HT-29 (cell line): ENCODE measurements around the gene EIF4E1B. TPM values are rescaled to one million over a fixed set of nuclear protein-coding genes. Genes with fewer than 3 reads are reported as not detected.
"Not testable (repeated sequence)": the region's sequence is repeated elsewhere in the genome, so short reads cannot be mapped to it uniquely, and the experiment has no call there.

Experiments
- DNase-seq: peaks from one replicate; pipeline ENCODE4 v3.0.0-alpha.2; 2015; ENCODE audit warnings: low spot score
- total RNA-seq: library from RNA; depleted of rRNA; stranded (reverse); fragments of >200 nt; shearing (Covaris generic); gene quantifications from 2 replicates; pipeline ENCODE4 v1.2.3, GENCODE V29; 2014; rRNA removed

The EIF4E1B gene, protein sequence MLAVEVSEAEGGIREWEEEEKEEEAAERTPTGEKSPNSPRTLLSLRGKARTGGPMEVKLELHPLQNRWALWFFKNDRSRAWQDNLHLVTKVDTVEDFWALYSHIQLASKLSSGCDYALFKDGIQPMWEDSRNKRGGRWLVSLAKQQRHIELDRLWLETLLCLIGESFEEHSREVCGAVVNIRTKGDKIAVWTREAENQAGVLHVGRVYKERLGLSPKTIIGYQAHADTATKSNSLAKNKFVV
- not detected in 2 replicates for total RNA-seq

DNA sequence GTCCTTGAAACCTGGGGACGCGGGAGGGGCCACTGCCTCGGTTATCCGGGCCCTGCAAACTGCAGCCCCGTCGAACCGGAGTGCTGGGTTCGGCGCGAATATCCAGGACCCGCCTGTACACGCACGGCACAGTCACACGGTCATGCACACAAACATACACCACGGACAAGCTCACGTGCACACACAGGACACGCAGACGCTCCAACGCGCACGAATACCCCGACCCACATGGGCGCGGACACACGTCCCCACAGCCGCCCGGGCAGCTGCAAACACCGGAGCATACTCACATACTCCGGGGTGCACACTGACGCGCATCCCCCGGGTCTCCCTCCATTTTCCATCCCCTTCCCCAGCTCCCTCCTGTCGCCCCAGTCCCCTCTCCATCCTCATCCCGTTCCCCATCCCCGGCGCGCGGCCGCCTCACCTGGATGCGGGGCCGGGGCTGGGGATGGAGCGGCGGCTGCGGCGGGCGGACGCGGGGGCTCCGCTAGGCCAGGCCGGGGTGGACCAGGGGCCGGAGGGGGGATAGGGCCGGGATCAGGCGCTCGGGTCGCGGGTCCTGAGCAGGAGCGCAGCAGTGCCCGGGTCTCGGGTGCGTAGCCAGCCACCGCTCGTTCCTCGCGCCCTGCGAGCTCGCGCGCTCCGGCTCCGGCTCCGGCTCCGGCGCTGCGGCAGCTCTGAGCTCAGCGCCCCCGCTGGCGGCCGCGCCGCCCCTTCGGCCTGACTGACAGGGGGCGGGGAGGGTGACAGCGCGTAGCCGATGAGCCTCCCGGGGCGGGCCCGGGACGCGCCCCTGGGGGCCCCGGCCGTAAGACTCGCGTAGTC lies at the start of gene EIF4E1B, which contains the start of gene SNCB:
Gene EIF4E1B (plus strand): TSS at position 823 of the 828 bp plus-strand sequence. CDS start 12,113 bp downstream, outside the sequence.
Gene SNCB (minus strand): TSS at position 682 of the 828 bp plus-strand sequence. CDS start 880 bp downstream, outside the sequence.
- DNase-seq: no peak

DNA sequence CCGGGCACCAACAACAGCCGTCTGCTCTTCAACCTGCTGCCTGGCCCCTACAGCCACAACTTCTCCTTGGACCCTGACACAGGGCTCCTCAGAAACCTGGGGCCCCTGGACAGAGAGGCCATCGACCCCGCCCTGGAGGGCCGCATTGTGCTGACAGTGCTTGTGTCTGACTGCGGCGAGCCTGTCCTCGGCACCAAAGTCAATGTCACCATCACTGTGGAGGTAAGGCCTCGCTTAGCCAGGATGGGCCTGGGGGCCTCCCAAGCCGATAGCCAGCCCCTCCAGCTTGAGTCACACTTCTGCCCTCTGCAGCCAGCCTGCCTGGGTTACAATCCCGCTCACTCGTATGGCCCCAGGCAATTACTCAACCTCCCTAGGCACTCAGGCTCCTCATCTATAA lies 49.1 kb upstream of the EIF4E1B start:
- no peak for DNase-seq

DNA sequence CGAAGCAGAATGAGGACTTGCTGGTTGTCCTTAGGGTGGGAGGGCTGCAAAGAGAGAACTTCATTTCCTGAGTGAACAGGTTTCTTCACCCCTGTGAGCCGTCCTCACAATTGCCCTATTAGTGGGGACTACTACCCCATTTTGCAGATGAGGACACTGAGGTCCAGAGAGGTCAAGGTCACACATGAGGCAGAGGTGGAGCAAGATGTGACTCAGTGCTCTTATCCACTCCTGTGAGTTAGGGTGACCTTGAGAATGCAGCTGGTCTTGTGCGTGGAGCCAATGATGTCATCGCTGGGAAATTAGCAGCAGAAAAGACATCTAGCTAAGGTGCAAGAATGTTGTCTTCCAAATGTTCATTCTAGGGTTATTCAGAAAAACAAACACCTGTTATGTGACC lies 47.4 kb upstream of the EIF4E1B start:
- DNase-seq: no peak

DNA sequence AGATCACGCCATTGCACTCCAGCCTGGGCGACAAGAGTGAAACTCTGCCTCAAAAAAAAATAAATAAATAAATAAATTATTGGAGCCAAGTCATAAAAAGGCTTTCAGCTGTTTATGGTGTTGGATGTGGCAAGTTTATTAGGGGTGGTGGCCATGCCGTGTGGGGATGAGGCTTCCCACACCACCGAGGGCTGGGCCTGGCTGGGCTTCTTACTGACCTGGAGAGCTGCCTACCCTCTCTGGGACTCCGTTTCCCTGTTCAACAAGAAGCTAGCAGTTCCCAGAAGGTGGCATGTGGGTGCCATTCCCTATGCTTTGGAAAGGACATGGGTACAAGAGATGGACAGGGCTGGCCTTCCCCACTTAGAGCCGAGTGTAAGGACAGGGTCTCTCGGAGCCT lies 43.1 kb upstream of the EIF4E1B start:
- no peak for DNase-seq

DNA sequence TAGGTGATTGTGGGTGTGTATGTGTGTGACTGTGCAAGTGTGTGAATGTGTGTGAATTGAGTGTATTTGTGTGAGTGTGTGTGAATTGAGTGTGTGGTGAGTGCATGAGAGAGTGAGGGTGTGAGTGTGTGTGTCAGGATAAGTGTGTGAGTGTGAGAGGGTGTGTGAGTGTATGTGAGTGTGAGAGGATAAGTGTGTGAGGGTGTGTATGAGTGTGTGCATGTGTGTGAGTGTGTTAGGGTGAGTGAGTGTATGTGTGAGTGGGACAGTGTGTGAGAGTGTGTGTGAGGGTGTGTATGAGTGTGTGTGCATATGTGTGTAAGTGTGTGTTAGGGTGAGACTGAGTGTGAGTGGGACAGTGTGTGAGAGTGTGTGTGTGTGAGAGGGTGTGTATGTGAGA lies 42.2 kb upstream of the EIF4E1B start:
- DNase-seq: no peak

DNA sequence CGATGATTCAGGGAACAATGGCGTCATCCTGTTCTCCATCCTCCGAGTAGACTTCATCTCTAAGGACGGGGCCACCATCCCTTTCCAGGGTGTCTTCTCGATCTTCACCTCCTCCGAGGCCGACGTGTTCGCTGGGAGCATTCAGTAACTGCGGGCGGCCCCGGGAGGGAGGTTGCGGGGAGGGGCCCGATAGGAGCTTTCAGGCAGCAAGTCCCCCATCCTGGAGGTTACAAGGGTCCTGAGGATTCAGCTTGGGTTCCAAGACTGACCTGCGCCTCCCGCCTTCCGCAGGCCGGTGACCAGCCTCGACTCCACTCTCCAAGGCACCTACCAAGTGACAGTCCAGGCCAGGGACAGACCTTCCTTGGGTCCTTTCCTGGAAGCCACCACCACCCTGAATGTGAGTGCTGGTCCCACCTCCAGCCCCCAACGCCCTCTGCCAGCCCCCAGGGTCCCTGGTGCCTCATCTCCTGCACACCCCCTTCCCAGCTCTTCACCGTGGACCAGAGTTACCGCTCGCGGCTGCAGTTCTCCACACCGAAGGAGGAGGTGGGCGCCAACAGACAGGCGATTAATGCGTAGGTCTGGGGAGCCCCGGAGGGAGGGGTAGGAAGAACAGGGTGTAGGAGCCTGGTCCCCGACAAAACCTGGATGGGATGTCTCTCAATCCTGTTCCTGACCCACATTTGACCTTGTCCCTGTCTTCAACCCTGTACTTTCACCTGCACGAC lies 41.3 kb upstream of the EIF4E1B start:
- DNase-seq: no peak

DNA sequence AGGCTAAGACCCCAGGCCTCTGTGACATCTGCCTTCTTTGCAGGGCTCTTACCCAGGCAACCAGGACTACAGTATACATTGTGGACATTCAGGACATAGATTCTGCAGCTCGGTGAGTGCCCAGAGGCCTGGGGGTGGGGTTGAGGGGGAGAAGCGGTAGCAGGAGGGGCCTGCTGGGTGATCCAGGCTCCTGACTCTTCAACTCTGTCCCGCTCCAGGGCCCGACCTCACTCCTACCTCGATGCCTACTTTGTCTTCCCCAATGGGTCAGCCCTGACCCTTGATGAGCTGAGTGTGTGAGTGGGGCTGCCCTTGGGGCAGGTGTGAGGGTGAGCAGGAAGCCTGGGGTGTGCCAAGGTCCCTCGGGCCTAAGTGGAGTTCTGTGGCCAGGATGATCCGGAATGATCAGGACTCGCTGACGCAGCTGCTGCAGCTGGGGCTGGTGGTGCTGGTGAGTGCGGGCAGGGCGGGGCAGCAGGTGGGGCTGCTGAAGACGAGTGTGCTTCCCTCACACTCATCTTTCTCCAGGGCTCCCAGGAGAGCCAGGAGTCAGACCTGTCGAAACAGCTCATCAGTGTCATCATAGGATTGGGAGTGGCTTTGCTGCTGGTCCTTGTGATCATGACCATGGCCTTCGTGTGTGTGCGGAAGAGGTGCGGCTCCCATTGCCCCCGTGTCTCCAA lies 40.3 kb upstream of the EIF4E1B start:
- DNase-seq: no peak

DNA sequence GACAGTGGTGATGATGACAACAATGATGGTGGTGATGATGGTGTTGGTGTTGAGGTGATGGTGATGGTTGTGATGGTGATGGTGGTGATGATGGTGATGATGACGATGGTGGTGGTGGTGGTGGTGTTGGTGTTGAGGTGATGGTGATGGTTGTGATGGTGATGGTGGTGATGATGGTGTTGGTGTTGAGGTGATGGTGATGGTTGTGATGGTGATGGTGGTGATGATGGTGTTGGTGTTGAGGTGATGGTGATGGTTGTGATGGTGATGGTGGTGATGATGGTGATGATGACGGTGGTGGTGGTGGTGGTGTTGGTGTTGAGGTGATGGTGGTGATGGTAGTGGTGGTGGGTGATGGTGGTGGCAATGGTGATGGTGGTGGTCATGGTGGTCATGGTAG lies 38.8 kb upstream of the EIF4E1B start:
- DNase-seq: not testable (repeated sequence)

DNA sequence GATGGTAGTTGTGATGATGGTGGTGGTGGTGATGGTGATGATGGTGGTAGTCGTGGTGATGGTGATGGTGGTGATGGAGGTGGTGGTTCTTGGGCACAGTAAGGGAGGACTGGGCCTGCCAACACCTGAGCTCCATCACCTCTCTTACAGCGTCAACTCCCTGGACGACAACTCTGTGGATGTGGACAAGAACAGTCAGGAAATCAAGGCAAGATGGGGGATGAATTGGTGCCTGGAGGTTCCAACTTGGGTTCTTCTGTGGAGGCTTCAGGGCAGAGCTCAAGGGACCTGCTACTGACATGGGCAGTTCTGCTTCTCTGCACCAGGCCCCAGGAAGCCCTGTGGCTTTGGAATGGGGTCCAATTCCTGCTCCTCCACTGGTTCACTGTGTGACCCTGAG lies 37.9 kb upstream of the EIF4E1B start:
- DNase-seq: no peak

DNA sequence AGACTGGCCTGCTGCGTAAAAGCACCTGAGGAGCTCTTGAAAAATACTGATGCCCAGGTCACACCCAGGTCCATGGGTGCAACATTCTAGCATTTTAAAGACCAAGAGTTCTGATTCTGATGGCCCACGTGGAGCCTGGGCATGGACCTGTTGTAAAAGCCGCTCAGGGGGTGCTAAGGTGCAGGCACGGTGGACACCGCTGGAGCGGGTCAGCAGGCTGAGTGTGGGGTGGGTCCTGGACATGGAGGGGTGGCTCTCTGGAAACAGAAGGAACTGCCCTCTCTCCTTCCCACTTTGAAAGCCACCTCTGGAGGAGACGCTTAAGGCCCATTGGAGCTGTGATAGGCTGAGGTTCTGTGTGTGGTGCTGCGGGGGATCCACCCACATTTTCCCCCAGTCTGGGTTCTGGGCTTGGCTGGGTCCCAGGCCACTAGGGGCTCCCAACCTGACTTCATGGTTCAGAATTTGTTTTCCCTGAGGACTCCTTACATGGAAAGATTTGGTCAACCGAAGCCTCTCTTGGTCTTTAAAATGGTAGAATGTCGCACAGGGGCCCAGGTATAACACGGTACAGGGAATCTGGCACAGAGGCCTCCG lies 37.1 kb upstream of the EIF4E1B start:
- no peak for DNase-seq

DNA sequence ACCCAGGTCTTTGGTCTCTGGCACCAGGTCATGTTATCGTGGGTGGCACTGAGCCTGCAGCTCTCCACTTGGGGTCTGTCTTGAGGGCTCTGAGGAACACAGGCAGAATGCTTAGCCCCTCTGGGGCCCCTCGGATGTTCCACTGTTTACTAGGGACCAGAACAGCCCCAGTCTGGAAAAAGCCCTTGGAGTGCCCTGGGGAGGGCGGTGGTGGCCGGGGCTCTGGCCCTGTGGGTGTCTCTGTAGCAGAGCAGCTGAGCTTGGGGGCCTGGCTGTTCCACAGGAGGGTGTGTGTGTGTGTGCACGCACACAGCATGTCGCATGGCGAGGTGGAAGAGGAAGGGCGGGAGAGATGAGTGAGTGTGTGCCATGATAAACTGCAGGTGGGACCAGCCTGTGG lies 35.9 kb upstream of the EIF4E1B start:
- no peak for DNase-seq

DNA sequence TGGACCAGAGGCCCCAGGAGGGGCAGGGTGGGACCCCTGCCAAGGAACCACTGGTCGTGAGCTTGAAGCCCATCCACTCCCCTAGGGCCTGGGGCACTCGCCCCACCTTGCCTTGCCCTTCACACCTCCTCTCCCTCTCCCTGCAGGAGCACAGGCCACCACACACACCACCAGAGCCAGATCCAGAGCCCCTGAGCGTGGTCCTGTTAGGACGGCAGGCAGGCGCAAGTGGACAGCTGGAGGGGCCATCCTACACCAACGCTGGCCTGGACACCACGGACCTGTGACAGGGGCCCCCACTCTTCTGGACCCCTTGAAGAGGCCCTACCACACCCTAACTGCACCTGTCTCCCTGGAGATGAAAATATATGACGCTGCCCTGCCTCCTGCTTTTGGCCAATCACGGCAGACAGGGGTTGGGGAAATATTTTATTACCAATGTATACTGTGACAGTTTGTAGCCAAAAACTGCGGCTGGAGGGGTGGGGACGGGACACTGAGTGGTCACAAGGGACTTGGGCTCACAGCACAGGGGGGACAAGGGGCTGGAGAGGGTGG lies 35.0 kb upstream of the EIF4E1B start:
- DNase-seq: no peak

DNA sequence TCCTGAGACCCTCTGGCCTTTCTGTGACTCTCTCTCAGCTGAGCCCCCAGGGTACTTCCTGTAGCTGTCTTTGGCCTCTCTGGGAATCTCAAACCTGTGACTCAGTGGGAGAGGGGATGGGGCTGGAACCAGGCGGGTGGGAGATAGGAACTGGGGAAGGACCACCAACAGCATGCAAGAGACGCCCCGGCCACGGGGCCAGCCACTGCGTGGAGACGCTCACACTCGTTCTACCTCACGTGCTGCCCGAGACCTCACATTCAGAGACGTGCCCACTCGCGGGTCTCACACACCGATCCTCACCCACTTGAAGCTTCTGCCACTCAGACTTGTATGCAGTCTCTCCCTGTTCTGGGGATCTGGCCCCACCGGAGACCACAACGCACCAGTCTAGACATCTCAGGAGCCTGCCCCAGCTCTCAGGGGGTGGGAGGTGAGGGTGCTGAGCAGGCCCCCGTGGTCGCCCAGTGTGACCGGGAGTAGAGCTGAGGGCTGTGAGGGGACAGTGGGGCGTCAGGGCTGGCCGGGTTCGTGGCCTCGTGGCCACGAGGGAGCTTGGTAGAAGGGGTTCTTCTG lies 34.3 kb upstream of the EIF4E1B start:
- no peak for DNase-seq

DNA sequence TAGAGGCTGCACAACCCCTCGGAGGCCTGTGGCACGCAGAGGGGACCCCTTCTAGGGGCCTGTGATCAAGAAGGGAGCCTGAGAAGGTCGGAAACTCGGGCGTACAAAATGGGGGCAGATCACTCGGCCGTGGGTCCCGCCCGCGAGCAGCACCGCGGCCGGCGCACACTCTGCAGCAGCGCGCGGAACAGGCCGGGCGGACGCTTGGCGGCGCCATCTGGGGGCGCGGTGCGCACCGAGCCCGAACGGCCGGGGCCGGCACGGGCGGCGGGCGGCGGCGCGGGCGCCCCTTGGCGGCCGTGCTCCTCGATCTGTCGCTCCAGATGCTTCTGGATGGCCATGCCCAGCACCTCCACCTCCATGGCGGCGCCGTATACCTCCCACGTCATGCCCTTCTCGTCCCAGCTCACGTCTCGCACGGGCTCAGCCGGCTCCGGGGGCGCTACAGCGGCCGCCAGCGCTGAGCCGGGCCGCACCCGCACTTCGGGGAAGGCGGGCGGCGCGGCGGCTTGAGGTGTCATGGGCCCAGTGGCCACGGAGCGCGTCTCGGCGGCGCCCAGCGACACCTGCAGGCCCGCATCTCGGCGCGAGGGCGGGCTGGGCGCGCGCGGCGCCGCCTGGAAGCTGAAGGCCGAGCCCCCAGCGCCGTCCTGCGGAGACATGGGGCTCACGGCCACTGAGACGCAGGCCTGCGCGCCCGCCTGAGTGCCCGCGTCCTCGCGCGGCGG lies 33.6 kb upstream of the EIF4E1B start:
- DNase-seq: no peak

DNA sequence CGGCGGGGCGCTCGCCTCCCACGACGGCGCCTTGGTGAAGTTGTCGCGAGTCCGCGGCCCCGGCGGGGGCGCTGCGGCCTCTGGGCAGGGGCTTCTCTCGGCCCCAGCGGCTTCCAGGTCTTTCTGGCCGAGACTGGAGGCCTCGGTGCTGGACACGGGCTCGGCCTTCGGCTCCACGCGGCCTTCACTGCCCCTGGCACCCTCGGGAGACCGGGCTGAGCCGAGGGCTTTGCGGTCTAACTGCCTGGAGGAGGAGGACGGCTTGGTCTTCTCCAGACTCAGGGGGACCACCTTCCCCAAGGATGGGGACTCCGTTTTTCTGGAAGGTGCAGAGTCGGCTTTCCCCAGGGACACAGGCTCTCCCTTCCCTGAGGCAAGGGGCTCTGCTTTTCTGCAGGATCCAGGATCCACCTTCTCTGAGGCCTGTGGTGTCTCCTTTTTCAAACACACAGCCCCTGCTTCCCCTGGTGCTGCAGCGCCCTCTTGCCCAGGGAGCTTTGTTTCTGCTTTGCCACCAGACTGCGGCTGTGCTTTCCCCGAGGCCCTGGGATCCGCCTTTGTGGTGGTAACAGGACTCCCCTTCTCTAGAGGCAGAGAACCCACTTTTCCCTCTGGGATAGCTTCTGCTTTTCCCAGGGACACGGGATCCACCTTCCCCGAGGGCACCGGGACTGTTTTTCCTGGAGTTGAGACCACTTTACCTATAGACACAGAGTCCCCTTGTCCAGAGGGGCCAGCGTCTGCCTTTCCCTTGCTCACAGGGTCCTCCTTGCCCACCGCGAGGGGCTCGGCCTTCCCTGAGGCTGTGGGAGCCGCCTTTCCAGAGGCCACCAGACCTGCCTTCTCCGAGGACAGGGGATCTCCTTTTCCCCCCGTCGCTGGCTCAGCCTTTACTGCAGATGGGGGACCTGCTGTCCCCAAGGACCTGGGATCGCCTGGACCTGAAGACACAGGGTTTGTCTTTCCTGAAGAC lies 32.8 kb upstream of the EIF4E1B start:
- no peak for DNase-seq

DNA sequence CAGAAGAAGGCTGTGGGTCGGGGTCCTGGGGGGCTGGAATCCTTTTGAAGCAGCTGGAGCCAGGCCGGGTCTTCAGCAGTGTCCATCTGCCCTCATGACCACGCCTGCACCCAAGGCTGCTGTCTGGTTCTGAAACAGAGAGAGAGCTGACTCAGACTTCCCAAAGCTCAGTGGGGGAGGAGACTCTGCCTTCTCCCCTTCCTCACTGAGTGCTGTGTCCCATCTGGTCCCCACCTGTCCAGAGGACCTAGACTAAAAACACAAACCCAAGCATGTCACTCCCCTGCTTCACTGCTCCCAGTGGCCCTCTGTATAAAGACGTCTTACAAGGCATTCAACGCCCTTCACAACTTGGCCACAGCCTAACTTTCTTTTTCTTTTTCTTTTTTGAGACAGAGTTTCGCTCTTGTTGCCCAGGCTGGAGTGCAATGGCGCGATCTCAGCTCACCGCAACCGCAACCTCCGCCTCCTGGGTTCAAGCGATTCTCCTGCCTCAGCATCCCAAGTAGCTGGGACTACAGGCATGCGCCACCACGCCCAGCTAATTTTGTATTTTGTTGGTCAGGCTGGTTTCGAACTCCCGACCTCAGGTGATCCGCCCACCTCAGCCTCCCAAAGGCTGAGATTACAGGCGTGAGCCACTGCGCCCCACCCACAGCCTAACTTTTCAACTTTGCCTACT lies 30.6 kb upstream of the EIF4E1B start:
- not testable (repeated sequence) for DNase-seq

DNA sequence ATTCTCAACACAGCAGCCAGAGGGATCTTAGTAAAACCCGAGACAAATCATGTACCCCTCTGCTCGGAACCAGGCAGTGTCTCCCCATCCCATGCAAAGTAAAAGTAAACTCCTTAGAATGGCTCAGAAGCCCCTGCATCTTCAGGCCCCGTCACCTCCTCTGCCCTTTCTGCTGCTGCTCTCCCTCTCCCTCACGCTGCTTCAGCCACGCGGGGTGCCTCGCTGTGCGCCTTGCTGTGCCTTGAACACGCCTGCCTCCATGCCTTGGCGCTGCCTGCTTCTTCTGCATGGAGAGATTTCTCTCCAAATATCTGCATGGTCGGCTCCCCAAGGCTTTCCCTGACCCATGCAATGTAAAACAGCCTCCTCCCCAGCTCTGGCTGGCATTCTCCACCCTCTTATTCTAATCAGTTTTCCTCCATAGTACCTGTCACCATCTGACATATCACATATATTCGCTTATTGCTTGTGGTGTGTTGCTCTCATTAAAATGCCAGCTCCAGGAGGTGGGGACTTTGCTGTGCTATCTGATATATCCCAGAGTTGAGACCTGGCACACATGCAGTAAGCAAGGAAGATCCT lies 28.5 kb upstream of the EIF4E1B start:
- DNase-seq: no peak

DNA sequence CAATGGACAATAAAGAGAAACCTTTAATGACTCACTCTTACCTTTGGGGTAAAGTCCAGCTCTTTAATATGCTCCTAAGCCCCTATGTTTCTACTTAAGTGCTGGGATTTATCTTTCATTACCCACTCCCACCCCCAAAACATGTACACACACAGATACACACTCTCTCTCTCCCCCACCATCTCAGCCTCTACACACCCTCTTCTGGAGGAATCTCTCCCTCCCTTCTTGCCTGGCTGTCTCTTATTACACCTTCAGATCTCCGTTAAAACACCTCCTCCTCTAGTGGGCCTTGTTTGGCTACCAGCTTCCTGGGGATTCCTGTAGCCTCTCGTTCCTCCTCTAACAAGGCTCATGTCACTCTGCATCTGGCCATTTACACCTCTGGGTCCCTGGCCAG lies 27.4 kb upstream of the EIF4E1B start:
- DNase-seq: no peak
